Neuronal stem cell (in vitro differentiated cells): ENCODE results near the gene PROX1. TPM values are rescaled to one million over a fixed set of nuclear protein-coding genes. Genes with fewer than 3 reads are reported as not detected.
A peak's percentile ranks its signal among the peaks of the same experiment; 100 is the strongest.

Experiments
- DNase-seq: peaks from one replicate; pipeline ENCODE4 v3.0.0-alpha.2; 2013; ENCODE audit warnings: low spot score
- H2AFZ ChIP-seq: one replicate; pipeline ENCODE4 v1.6.1; 2013; ENCODE audit warnings: mild to moderate bottlenecking, low read length, inconsistent platforms
- H2AK5ac ChIP-seq: 2 replicates; pipeline ENCODE4 v1.6.1; 2013; ENCODE audit warnings: low read depth, mild to moderate bottlenecking, inconsistent platforms, low read length, moderate library complexity, mixed read lengths
- H2BK120ac ChIP-seq: 2 replicates; pipeline ENCODE4 v1.6.1; 2013; ENCODE audit warnings: low read depth, mild to moderate bottlenecking, inconsistent platforms, low read length, moderate library complexity, mixed read lengths
- H2BK12ac ChIP-seq: one replicate; pipeline ENCODE4 v1.6.1; 2013; ENCODE audit warnings: low read length, inconsistent platforms
- H2BK15ac ChIP-seq: 2 replicates; pipeline ENCODE4 v1.6.1; 2013; ENCODE audit warnings: mild to moderate bottlenecking, low read length, inconsistent platforms, mixed read lengths
- H2BK5ac ChIP-seq: one replicate; pipeline ENCODE4 v1.6.1; 2013; ENCODE audit warnings: inconsistent platforms, mild to moderate bottlenecking, low read length, moderate library complexity
- H3K14ac ChIP-seq: one replicate; pipeline ENCODE4 v1.6.1; 2013; ENCODE audit warnings: low read length, inconsistent platforms
- H3K18ac ChIP-seq: 2 replicates; pipeline ENCODE4 v1.6.1; 2013; ENCODE audit warnings: low read length, inconsistent platforms
- H3K23ac ChIP-seq: 2 replicates; pipeline ENCODE4 v1.6.1; 2013; ENCODE audit warnings: low read depth, mild to moderate bottlenecking, mixed read lengths, low read length, inconsistent platforms; ENCODE audit not compliant: poor library complexity
- H3K27ac ChIP-seq: replicated peaks from 3 replicates; pipeline ENCODE4 v1.5.1; 2013; ENCODE audit warnings: low read length, inconsistent platforms
- H3K27me3 ChIP-seq, 3 experiments: 2 replicates each; pipeline ENCODE4 v1.6.1; 2013; ENCODE audit warnings: low read length in 3 of 3, mild to moderate bottlenecking in 2 of 3, inconsistent platforms in 1 of 3, low read depth in 1 of 3, mixed read lengths in 1 of 3, moderate library complexity in 1 of 3; ENCODE audit not compliant: control insufficient read depth in 3 of 3, insufficient read depth in 3 of 3
- H3K36me3 ChIP-seq, 2 donors: replicated peaks in 1 of 2; 2 replicates each; pipeline ENCODE4 v1.6.1; 2013; ENCODE audit warnings: low read length in 2 of 2; ENCODE audit not compliant: control insufficient read depth in 2 of 2, insufficient read depth in 2 of 2
- H3K4ac ChIP-seq: 2 replicates; pipeline ENCODE4 v1.6.1; 2013; ENCODE audit warnings: inconsistent platforms, mild to moderate bottlenecking, low read length, moderate library complexity
- H3K4me1 ChIP-seq, 2 donors: 1 replicate in 1 of 2; 2 replicates in 1 of 2; pipeline ENCODE4 v1.6.1; 2013; ENCODE audit warnings: low read length in 2 of 2, low read depth in 1 of 2; ENCODE audit not compliant: control insufficient read depth in 2 of 2, insufficient read depth in 1 of 2
- H3K4me2 ChIP-seq: one replicate; pipeline ENCODE4 v1.6.1; 2013; ENCODE audit warnings: mild to moderate bottlenecking, low read length, inconsistent platforms; ENCODE audit not compliant: insufficient read depth, poor library complexity, severe bottlenecking
- H3K4me3 ChIP-seq, 2 donors: 2 replicates each; pipeline ENCODE4 v1.5.1; 2013; ENCODE audit warnings: low read length in 2 of 2, mild to moderate bottlenecking in 2 of 2, inconsistent platforms in 1 of 2, moderate library complexity in 1 of 2
- H3K79me1 ChIP-seq: one replicate; pipeline ENCODE4 v1.6.1; 2013; ENCODE audit warnings: low read depth, mild to moderate bottlenecking, inconsistent platforms, low read length, moderate library complexity
- H3K9ac ChIP-seq: one replicate; pipeline ENCODE4 v1.6.1; 2013; ENCODE audit warnings: mild to moderate bottlenecking, low read depth, low read length, inconsistent platforms; ENCODE audit not compliant: poor library complexity
- H3K9me3 ChIP-seq, 2 donors: replicated peaks in 1 of 2; 2 replicates each; pipeline versions ENCODE3 to v1.6.1; 2013; ENCODE audit warnings: low read length in 2 of 2, mild to moderate bottlenecking in 2 of 2, inconsistent platforms in 1 of 2, low read depth in 1 of 2, mixed read lengths in 1 of 2, moderate library complexity in 1 of 2; ENCODE audit not compliant: control insufficient read depth in 2 of 2, insufficient read depth in 1 of 2
- H4K8ac ChIP-seq: one replicate; pipeline ENCODE4 v1.6.1; 2013; ENCODE audit warnings: low read depth, mild to moderate bottlenecking, inconsistent platforms, low read length, moderate library complexity
- H4K91ac ChIP-seq: one replicate; pipeline ENCODE4 v1.6.1; 2013; ENCODE audit warnings: low read length, low read depth, mild to moderate bottlenecking, inconsistent platforms; ENCODE audit not compliant: poor library complexity
- WGBS, 2 donors: extraction: QIAGEN DNeasy Blood & Tissue Kit; methylation state at CpG; one replicate each; pipeline ENCODE4 v1.1.7; 2013; ENCODE audit warnings: missing lambda C conversion rate in 2 of 2, mixed read lengths in 1 of 2; ENCODE audit not compliant: insufficient read length in 2 of 2, insufficient replicate concordance in 1 of 2; ENCODE audit errors: extremely low coverage in 2 of 2; 5-methylcytosine and 5-hydroxymethylcytosine counted together
- polyA plus RNA-seq, 2 experiments: library from polyadenylated mRNA; stranded (reverse); fragments of 200-250 nt; gene quantifications; one replicate each; pipeline ENCODE4 v1.2.3, GENCODE V29; 2013

Gene PROX1
- polyA plus RNA-seq (2013, experiment 1 of 2), result 2.1 TPM
- polyA plus RNA-seq (2013, experiment 2 of 2), result 2.3 TPM

DNA sequence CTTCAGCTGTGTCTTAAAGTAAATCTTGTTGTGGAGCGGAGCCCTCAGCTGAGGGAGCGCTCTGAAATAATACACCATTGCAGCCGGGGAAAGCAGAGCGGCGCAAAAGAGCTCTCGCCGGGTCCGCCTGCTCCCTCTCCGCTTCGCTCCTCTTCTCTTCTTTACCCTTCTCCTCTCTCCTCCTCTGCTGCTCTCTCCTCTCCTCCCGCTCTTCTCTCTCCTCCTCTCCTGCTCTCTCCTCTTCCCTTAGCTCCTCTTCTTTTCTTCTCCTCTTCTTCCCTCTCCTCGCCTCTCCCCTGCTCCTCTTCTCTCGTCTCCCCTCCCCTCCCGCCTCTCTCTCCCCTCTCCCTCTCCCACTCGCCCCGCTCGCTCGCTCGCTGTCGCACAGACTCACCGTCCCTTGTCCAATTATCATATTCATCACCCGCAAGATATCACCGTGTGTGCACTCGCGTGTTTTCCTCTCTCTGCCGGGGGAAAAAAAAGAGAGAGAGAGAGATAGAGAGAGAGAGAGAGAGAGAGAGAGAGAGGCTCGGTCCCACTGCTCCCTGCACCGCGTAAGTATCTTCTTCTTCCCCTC is at the start of gene PROX1:
Gene PROX1, plus strand, starts transcription at position 47 of the 580 bp plus-strand sequence. CDS start 8,563 bp downstream, outside the sequence.
- Histone ChIP-seq H2BK120ac (no peak within 1 kb of the TSS), H3K36me3 (no peaks in the 10 kb centered on the region), H3K14ac (no peak within 1 kb of the TSS), H3K27me3 (peaks cover 12 to 52% (median 41%) of the 10 kb centered on the region in 3 experiments), H3K18ac (peak within 1 kb of the TSS; percentile 68), H3K79me1 (peaks cover 3% of the 10 kb centered on the region), H4K91ac (no peak within 1 kb of the TSS), H2BK15ac (no peak within 1 kb of the TSS), H3K4me1 (peaks cover 30 to 32% of the 10 kb centered on the region in 2 donors), H3K9ac (peak within 1 kb of the TSS; percentile 26), H3K9me3 (no peaks in the 10 kb centered on the region), H3K4ac (no peak within 1 kb of the TSS), H2BK5ac (no peak within 1 kb of the TSS), H2AFZ (peak within 1 kb of the TSS; percentile 92), H3K4me2 (peak within 1 kb of the TSS; percentile 90), H2BK12ac (no peak within 1 kb of the TSS), H3K27ac (peak within 1 kb of the TSS; percentile 86), H4K8ac (no peak within 1 kb of the TSS), H3K4me3 (peak within 1 kb of the TSS; percentile 70 to 83), H2AK5ac (no peak within 1 kb of the TSS), H3K23ac (no peak within 1 kb of the TSS)
- WGBS, 2 donors, result no CpG with 5 or more reads among the region's 29 CpGs
- DNase-seq, result peak; percentile 83

DNA sequence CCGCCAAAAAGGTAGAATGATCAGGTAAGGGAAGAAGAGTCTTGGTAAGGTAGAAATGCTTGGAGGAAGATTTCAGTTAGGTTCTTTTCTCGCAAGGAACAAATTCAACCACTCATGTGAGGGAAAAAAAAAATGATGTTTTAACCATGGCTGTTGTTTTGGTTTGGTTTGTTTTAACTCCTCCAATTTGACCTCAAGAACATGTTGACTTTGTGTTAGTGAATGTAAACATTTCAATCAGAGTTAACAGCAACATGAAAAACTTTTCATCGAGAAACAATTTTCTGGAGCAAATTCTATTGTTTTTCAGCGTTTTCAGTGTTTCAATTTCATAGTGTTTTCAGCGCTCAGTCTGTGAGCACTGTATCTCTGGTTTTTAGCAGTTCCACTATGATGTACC is 49.0 kb upstream of the PROX1 start:
- no peak overlapping the region for H3K23ac ChIP-seq
- H4K91ac ChIP-seq, result no peak overlapping the region
- no peaks in the 10 kb centered on the region for H3K4me1 ChIP-seq
- DNase-seq, result no peak
- H2BK15ac ChIP-seq, result no peak overlapping the region
- no peak overlapping the region for H3K27ac ChIP-seq
- H3K9ac ChIP-seq, result no peak overlapping the region
- H2BK5ac ChIP-seq, result no peak overlapping the region
- no peak overlapping the region for H2AK5ac ChIP-seq
- no peaks in the 10 kb centered on the region for H3K9me3 ChIP-seq
- H4K8ac ChIP-seq, result no peak overlapping the region
- no peaks in the 10 kb centered on the region for H3K36me3 ChIP-seq
- no peak overlapping the region for H3K14ac ChIP-seq
- WGBS, 2 donors, result no CpG with 5 or more reads among the region's 5 CpGs
- H2BK120ac ChIP-seq, result no peak overlapping the region
- H3K4ac ChIP-seq, result no peak overlapping the region
- H3K27me3 ChIP-seq, result peaks cover 0 to 6% (median 0%) of the 10 kb centered on the region in 3 experiments
- no peak overlapping the region for H3K18ac ChIP-seq
- H3K4me3 ChIP-seq, result no peak overlapping the region
- H2AFZ ChIP-seq, result no peak overlapping the region
- peaks cover 1% of the 10 kb centered on the region for H3K79me1 ChIP-seq
- no peak overlapping the region for H3K4me2 ChIP-seq
- H2BK12ac ChIP-seq, result no peak overlapping the region

DNA sequence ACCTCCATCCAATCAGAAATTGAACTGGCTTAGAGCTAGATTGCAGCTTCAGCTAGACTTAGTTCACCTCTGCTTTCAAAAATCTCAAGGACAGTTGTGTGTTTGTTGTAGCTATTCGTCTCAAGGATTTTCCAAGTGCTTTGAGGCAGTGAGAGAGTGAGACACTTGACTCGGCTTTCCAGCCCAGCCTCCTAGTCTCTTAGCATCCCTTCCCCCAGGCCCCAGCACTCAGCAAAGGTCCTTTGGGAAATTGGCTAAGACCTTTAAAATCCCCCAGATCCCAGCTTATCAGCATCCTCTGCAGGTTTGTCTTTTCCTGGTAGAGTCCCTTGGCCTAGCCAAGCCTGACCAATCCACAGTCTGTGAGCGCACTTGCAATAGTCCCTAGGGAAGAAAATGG is 47.9 kb upstream of the PROX1 start:
- WGBS, 2 donors, result no CpG with 5 or more reads among the region's 3 CpGs
- Histone ChIP-seq H4K8ac (no peak overlapping the region), H3K4me2 (no peak overlapping the region), H3K4me1 (peaks cover 0 to 2% of the 10 kb centered on the region in 2 donors), H3K36me3 (no peaks in the 10 kb centered on the region), H3K23ac (no peak overlapping the region), H3K27ac (no peak overlapping the region), H3K14ac (no peak overlapping the region), H2BK5ac (no peak overlapping the region), H2BK15ac (no peak overlapping the region), H2BK120ac (no peak overlapping the region), H3K4ac (no peak overlapping the region), H3K4me3 (no peak overlapping the region), H2AK5ac (no peak overlapping the region), H2AFZ (no peak overlapping the region), H4K91ac (no peak overlapping the region), H3K27me3 (no peaks in the 10 kb centered on the region), H3K9ac (no peak overlapping the region), H3K79me1 (peaks cover 1% of the 10 kb centered on the region), H3K18ac (no peak overlapping the region), H2BK12ac (no peak overlapping the region), H3K9me3 (no peaks in the 10 kb centered on the region)
- DNase-seq, result no peak

GRCh38 chr1:213940947-213941346 is 46.8 kb upstream of the PROX1 start:
- Histone ChIP-seq H3K9me3 (no peaks in the 10 kb centered on the region), H2BK5ac (no peak overlapping the region), H2AK5ac (no peak overlapping the region), H3K14ac (no peak overlapping the region), H2BK12ac (no peak overlapping the region), H3K4me1 (peaks cover 0 to 2% of the 10 kb centered on the region in 2 donors), H3K4ac (no peak overlapping the region), H2BK120ac (no peak overlapping the region), H4K91ac (no peak overlapping the region), H2AFZ (no peak overlapping the region), H3K4me3 (no peak overlapping the region), H3K9ac (no peak overlapping the region), H3K4me2 (no peak overlapping the region), H3K36me3 (no peaks in the 10 kb centered on the region), H3K79me1 (peaks cover 1% of the 10 kb centered on the region), H3K27ac (no peak overlapping the region), H4K8ac (no peak overlapping the region), H3K23ac (no peak overlapping the region), H3K18ac (no peak overlapping the region), H2BK15ac (no peak overlapping the region), H3K27me3 (no peaks in the 10 kb centered on the region)
- DNase-seq, result no peak
